ENCODE results near the gene JAZF1.

DNA sequence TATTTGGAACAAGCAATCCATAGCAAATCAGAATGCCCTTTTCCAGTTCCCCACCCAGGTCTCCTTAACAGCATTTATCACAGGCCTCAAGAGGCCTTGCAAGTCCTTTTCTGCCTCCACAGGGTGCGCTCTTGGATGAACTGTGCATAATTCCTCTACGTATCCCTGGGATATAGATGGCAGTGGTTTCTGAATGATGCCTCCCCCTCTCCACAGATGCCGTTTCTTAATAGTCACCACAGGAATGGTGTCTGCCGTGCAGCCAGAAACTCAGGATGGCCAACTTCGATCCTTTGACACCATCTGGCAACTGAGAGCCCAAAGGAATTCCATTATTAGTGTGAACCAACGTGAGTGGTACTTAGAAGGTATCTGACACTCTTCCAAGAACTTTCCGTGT lies 43.1 kb downstream of the JAZF1 start:
- TF ChIP-seq, protein P1, sequence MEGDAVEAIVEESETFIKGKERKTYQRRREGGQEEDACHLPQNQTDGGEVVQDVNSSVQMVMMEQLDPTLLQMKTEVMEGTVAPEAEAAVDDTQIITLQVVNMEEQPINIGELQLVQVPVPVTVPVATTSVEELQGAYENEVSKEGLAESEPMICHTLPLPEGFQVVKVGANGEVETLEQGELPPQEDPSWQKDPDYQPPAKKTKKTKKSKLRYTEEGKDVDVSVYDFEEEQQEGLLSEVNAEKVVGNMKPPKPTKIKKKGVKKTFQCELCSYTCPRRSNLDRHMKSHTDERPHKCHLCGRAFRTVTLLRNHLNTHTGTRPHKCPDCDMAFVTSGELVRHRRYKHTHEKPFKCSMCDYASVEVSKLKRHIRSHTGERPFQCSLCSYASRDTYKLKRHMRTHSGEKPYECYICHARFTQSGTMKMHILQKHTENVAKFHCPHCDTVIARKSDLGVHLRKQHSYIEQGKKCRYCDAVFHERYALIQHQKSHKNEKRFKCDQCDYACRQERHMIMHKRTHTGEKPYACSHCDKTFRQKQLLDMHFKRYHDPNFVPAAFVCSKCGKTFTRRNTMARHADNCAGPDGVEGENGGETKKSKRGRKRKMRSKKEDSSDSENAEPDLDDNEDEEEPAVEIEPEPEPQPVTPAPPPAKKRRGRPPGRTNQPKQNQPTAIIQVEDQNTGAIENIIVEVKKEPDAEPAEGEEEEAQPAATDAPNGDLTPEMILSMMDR (conservative IDR thresholded peaks at IDR 0.05): no peak
- TF ChIP-seq EZH2 (IDR thresholded peaks at IDR 0.05; ENCODE audit: low read depth): no peak

All from PC-9 (cell line).